NCI-H1930 (cell line): Measurements from ENCODE around the gene ZNF652.
"Not testable (repeated sequence)": the region's sequence is repeated elsewhere in the genome, so short reads cannot be mapped to it uniquely, and the experiment has no call there.

Source experiments
- DNase-seq, 2 experiments: peaks; one replicate each; lab custom pipeline; 2025; lab: John Stamatoyannopoulos, UW

Gene ZNF652

GRCh38 chr17:49315551-49316257 is 46.3 kb downstream of the ZNF652 start:
- DNase-seq, result peak in 1 of 2 experiments; percentile 9

GRCh38 chr17:49312722-49313121 is 49.3 kb downstream of the ZNF652 start:
- no peak for DNase-seq

- no peak for DNase-seq
Measured at GRCh38 chr17:49299996-49300395, 62.1 kb downstream of the ZNF652 start.

- DNase-seq, result no peak
Measured at GRCh38 chr17:49298371-49298976, 63.6 kb downstream of the ZNF652 start.

GRCh38 chr17:49297141-49297540 is 64.9 kb downstream of the ZNF652 start:
- DNase-seq, result no peak

GRCh38 chr17:49294122-49294521 is 67.9 kb downstream of the ZNF652 start:
- DNase-seq, result no peak

- DNase-seq, result no peak
Measured at GRCh38 chr17:49292901-49293300, 69.1 kb downstream of the ZNF652 start.

GRCh38 chr17:49291929-49292328 is 70.1 kb downstream of the ZNF652 start:
- DNase-seq, result no peak

GRCh38 chr17:49290690-49291359 is 71.2 kb downstream of the ZNF652 start:
- DNase-seq, result no peak

- DNase-seq, result no peak
Measured at GRCh38 chr17:49288388-49288787, 73.7 kb downstream of the ZNF652 start.

GRCh38 chr17:49287481-49287880 is 74.6 kb downstream of the ZNF652 start:
- no peak for DNase-seq

- DNase-seq, result not testable (repeated sequence)
Measured at GRCh38 chr17:49286261-49286973, 75.6 kb downstream of the ZNF652 start.

- no peak for DNase-seq
Measured at GRCh38 chr17:49285716-49286115, 76.3 kb downstream of the ZNF652 start.

- DNase-seq, result no peak
Measured at GRCh38 chr17:49280918-49281317, 81.1 kb downstream of the ZNF652 start.

GRCh38 chr17:49280061-49280460 is 82.0 kb downstream of the ZNF652 start:
- no peak for DNase-seq

- DNase-seq, result not testable (repeated sequence)
Measured at GRCh38 chr17:49279263-49280015, 82.6 kb downstream of the ZNF652 start.

- DNase-seq, result no peak
Measured at GRCh38 chr17:49278076-49278475, 84.0 kb downstream of the ZNF652 start.

GRCh38 chr17:49277638-49278037 is 84.4 kb downstream of the ZNF652 start:
- DNase-seq, result no peak

GRCh38 chr17:49275981-49276380 is 86.1 kb downstream of the ZNF652 start:
- not testable (repeated sequence) for DNase-seq

- no peak for DNase-seq
Measured at GRCh38 chr17:49269356-49269755, 92.7 kb downstream of the ZNF652 start.

GRCh38 chr17:49267912-49268311 is 94.1 kb downstream of the ZNF652 start:
- DNase-seq, result no peak

GRCh38 chr17:49266233-49266632 is 95.8 kb downstream of the ZNF652 start:
- DNase-seq, result no peak
